Measurements from ENCODE around the gene TAS2R46.

DNA sequence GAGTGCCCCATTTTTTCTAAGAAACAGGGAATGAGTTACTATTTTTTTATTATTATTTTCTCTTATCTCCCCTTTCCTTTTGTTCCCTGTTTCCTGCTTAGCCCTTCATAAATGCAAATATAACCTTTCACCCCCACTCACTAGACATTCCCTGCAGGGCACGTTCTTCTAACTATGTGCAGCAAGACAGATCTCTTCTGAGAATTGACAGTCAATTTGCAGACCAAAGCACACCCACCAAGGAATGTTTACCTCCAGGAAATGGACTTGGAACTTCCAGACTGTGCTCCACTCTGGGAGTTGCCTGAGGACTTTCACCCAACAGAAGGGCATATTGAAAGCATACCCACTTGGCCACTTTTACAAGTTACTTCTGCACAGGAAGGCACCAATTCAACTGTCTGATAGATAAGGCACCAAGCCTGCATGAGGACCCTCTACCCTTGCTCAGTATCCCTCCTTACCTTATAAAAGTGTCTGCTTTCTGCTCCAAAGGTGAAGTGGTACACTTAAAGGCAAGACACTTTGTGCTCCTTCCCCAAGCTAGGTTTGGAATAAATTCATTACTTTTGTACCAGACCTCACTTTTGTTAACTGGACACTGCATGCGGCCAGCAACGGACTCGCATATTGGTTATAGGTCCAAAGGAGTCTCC lies 46.2 kb downstream of the TAS2R46 start:
- TF ChIP-seq, protein P1, sequence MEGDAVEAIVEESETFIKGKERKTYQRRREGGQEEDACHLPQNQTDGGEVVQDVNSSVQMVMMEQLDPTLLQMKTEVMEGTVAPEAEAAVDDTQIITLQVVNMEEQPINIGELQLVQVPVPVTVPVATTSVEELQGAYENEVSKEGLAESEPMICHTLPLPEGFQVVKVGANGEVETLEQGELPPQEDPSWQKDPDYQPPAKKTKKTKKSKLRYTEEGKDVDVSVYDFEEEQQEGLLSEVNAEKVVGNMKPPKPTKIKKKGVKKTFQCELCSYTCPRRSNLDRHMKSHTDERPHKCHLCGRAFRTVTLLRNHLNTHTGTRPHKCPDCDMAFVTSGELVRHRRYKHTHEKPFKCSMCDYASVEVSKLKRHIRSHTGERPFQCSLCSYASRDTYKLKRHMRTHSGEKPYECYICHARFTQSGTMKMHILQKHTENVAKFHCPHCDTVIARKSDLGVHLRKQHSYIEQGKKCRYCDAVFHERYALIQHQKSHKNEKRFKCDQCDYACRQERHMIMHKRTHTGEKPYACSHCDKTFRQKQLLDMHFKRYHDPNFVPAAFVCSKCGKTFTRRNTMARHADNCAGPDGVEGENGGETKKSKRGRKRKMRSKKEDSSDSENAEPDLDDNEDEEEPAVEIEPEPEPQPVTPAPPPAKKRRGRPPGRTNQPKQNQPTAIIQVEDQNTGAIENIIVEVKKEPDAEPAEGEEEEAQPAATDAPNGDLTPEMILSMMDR (IDR thresholded peaks at IDR 0.05), result no peak
- no peak for TF ChIP-seq ZFX (IDR thresholded peaks at IDR 0.05; ENCODE audit: borderline replicate concordance)

All from 22Rv1 (cell line).